ENCODE results near the gene ARNT2. TPM values are rescaled to one million over a fixed set of nuclear protein-coding genes. Genes with fewer than 3 reads are reported as not detected.

The ARNT2 gene
- polyA plus RNA-seq, 3 donors: 58.3 to 63.3 (median 59.3) TPM

- DNase-seq (ENCODE audit: extremely low read depth in 1 of 11, low read depth in 9 of 11, low spot score in 4 of 11): no peak
Measured at GRCh38 chr15:80456517-80457492, 52.6 kb downstream of the ARNT2 start.

GRCh38 chr15:80457896-80458295 lies 53.7 kb downstream of the ARNT2 start:
- no peak for DNase-seq (ENCODE audit: extremely low read depth in 1 of 11, low read depth in 9 of 11, low spot score in 4 of 11)

- DNase-seq (ENCODE audit: extremely low read depth in 1 of 11, low read depth in 9 of 11, low spot score in 4 of 11): no peak
Measured at GRCh38 chr15:80458580-80458979, 54.4 kb downstream of the ARNT2 start.

- no peak for DNase-seq (ENCODE audit: extremely low read depth in 1 of 11, low read depth in 9 of 11, low spot score in 4 of 11)
Measured at GRCh38 chr15:80459380-80459779, 55.2 kb downstream of the ARNT2 start.

GRCh38 chr15:80459818-80460217 lies 55.6 kb downstream of the ARNT2 start:
- no peak for DNase-seq (ENCODE audit: extremely low read depth in 1 of 11, low read depth in 9 of 11, low spot score in 4 of 11)

GRCh38 chr15:80461356-80462095 lies 57.3 kb downstream of the ARNT2 start:
- no peak for DNase-seq (ENCODE audit: extremely low read depth in 1 of 11, low read depth in 9 of 11, low spot score in 4 of 11)

GRCh38 chr15:80462111-80462510 lies 57.9 kb downstream of the ARNT2 start:
- DNase-seq (ENCODE audit: extremely low read depth in 1 of 11, low read depth in 9 of 11, low spot score in 4 of 11): no peak

GRCh38 chr15:80462836-80463512 lies 58.8 kb downstream of the ARNT2 start:
- no peak for DNase-seq (ENCODE audit: extremely low read depth in 1 of 11, low read depth in 9 of 11, low spot score in 4 of 11)

- no peak for DNase-seq (ENCODE audit: extremely low read depth in 1 of 11, low read depth in 9 of 11, low spot score in 4 of 11)
Measured at GRCh38 chr15:80464951-80465625, 60.9 kb downstream of the ARNT2 start.

- no peak for DNase-seq (ENCODE audit: extremely low read depth in 1 of 11, low read depth in 9 of 11, low spot score in 4 of 11)
Measured at GRCh38 chr15:80465626-80466005, 61.4 kb downstream of the ARNT2 start.

- DNase-seq (ENCODE audit: extremely low read depth in 1 of 11, low read depth in 9 of 11, low spot score in 4 of 11): no peak
Measured at GRCh38 chr15:80466543-80466942, 62.4 kb downstream of the ARNT2 start.

- no peak for DNase-seq (ENCODE audit: extremely low read depth in 1 of 11, low read depth in 9 of 11, low spot score in 4 of 11)
Measured at GRCh38 chr15:80467311-80467714, 63.1 kb downstream of the ARNT2 start.

GRCh38 chr15:80468796-80469195 lies 64.6 kb downstream of the ARNT2 start:
- no peak for DNase-seq (ENCODE audit: extremely low read depth in 1 of 11, low read depth in 9 of 11, low spot score in 4 of 11)

- DNase-seq (ENCODE audit: extremely low read depth in 1 of 11, low read depth in 9 of 11, low spot score in 4 of 11): no peak
Measured at GRCh38 chr15:80471881-80472280, 67.7 kb downstream of the ARNT2 start.

- DNase-seq (ENCODE audit: extremely low read depth in 1 of 11, low read depth in 9 of 11, low spot score in 4 of 11): no peak
Measured at GRCh38 chr15:80473286-80474223, 69.4 kb downstream of the ARNT2 start.

- no peak for DNase-seq (ENCODE audit: extremely low read depth in 1 of 11, low read depth in 9 of 11, low spot score in 4 of 11)
Measured at GRCh38 chr15:80474224-80475215, 70.3 kb downstream of the ARNT2 start.

- no peak for DNase-seq (ENCODE audit: extremely low read depth in 1 of 11, low read depth in 9 of 11, low spot score in 4 of 11)
Measured at GRCh38 chr15:80475572-80475971, 71.4 kb downstream of the ARNT2 start.

Data from renal cortex interstitium (tissue), 11 donors.